ENCODE results near the gene DAP.

Gene DAP

GRCh38 chr5:10655161-10655971 lies 105.7 kb downstream of the DAP start:
- H3K4me3 ChIP-seq (ENCODE audit: low read depth, low read length) = no peak overlapping the region
- no peak for TF ChIP-seq CTCF (IDR thresholded peaks at IDR 0.05; ENCODE audit: insufficient read depth, low read depth, low read length, missing control alignments)
- DNase-seq (ENCODE audit: low read depth) = peak; percentile 79

GRCh38 chr5:10654566-10654965 lies 106.5 kb downstream of the DAP start:
- DNase-seq (ENCODE audit: low read depth) = no peak
- H3K4me3 ChIP-seq (ENCODE audit: low read depth, low read length) = no peak overlapping the region
- no peak for TF ChIP-seq CTCF (IDR thresholded peaks at IDR 0.05; ENCODE audit: insufficient read depth, low read depth, low read length, missing control alignments)

GRCh38 chr5:10653751-10654400 lies 107.2 kb downstream of the DAP start:
- DNase-seq (ENCODE audit: low read depth) = no peak
- no peak for TF ChIP-seq CTCF (IDR thresholded peaks at IDR 0.05; ENCODE audit: insufficient read depth, low read depth, low read length, missing control alignments)
- no peak overlapping the region for H3K4me3 ChIP-seq (ENCODE audit: low read depth, low read length)

- H3K4me3 ChIP-seq (ENCODE audit: low read depth, low read length) = no peak overlapping the region
- no peak for TF ChIP-seq CTCF (IDR thresholded peaks at IDR 0.05; ENCODE audit: insufficient read depth, low read depth, low read length, missing control alignments)
- no peak for DNase-seq (ENCODE audit: low read depth)
Measured at GRCh38 chr5:10653043-10653442, 108.0 kb downstream of the DAP start.

- TF ChIP-seq CTCF (IDR thresholded peaks at IDR 0.05; ENCODE audit: insufficient read depth, low read depth, low read length, missing control alignments) = no peak
- no peak for DNase-seq (ENCODE audit: low read depth)
- H3K4me3 ChIP-seq (ENCODE audit: low read depth, low read length) = no peak overlapping the region
Measured at GRCh38 chr5:10652606-10653005, 108.4 kb downstream of the DAP start.

GRCh38 chr5:10652151-10652550 lies 108.9 kb downstream of the DAP start:
- no peak for DNase-seq (ENCODE audit: low read depth)
- no peak for TF ChIP-seq CTCF (IDR thresholded peaks at IDR 0.05; ENCODE audit: insufficient read depth, low read depth, low read length, missing control alignments)
- H3K4me3 ChIP-seq (ENCODE audit: low read depth, low read length) = no peak overlapping the region

All from GM12865 (cell line).